K562 (cell line): ENCODE data around the gene GABBR1. TPM values are rescaled to one million over a fixed set of nuclear protein-coding genes. Genes with fewer than 3 reads are reported as not detected.

Experiments used
- ATAC-seq: fragments of 200-7000 bp; cut with Tn5 transposase; 3 replicates; pipeline ENCODE4 v1.9.1; 2020; ENCODE audit warnings: moderate library complexity
- BruUV-seq: library from RNA; stranded (reverse); fragments of 400-500 nt; replicated peaks from 2 replicates; lab custom pipeline; 2021; lab: Mats Ljungman, UMichigan
- CTCF ChIA-PET: fragments of 300-600 bp; formaldehyde crosslinking; extraction: SDS; loops from one replicate; lab custom pipeline; 2021; ENCODE audit warnings: low intra/inter-chr PET ratio; lab: Yijun Ruan, JAX
- POLR2A ChIA-PET: fragments of 300-600, 350-650 bp; sonication (Branson Sonifier 250); formaldehyde crosslinking; extraction: SDS; loops from one replicate; lab custom pipeline; 2021; ENCODE audit warnings: antibody characterized with exemption, inconsistent platforms; lab: Yijun Ruan, JAX
- DNase-seq, 4 experiments: peaks; one replicate each; pipeline versions ENCODE4 v3.0.0 to v3.0.0-alpha.2; 2011 to 2018; ENCODE audit warnings: low spot score in 3 of 4, mixed read lengths in 3 of 4; ENCODE audit errors: extremely low read depth in 1 of 4
- FAIRE-seq: peaks from 2 replicates; lab custom pipeline; 2011; peaks lifted over from hg19 to GRCh38; lab: Jason Lieb, UNC
- H2AFZ ChIP-seq: 2 replicates; pipeline ENCODE4 v1.6.0; 2011; ENCODE audit warnings: low read depth, low read length, control low read depth, inconsistent platforms
- H3K27ac ChIP-seq: fragments of 200-600 bp; 3 replicates; pipeline ENCODE4 v1.8.0; 2011; ENCODE audit warnings: low read depth, mild to moderate bottlenecking, control low read depth, inconsistent platforms, low read length, moderate library complexity, mixed read lengths; ENCODE audit errors: extremely low read depth
- H3K27me3 ChIP-seq, 2 experiments: fragments of 300-600 bp in 1 of 2; 2 replicates in 1 of 2; 3 replicates in 1 of 2; pipeline versions ENCODE4 v1.6.0 to v1.8.0; 2011; ENCODE audit warnings: inconsistent platforms in 2 of 2, low read length in 2 of 2, mild to moderate bottlenecking in 1 of 2, mixed read lengths in 1 of 2, moderate library complexity in 1 of 2; ENCODE audit not compliant: control insufficient read depth in 2 of 2, insufficient read depth in 2 of 2
- H3K36me3 ChIP-seq: fragments of 300-600 bp; 3 replicates; pipeline ENCODE4 v1.8.0; 2011; ENCODE audit warnings: mild to moderate bottlenecking, low read length, inconsistent platforms; ENCODE audit not compliant: control insufficient read depth, insufficient read depth
- H3K4me1 ChIP-seq, 2 experiments: fragments of 200-600 bp in 1 of 2; replicated peaks in 1 of 2; 2 replicates in 1 of 2; 3 replicates in 1 of 2; pipeline versions ENCODE4 v1.5.1 to v1.8.0; 2011; ENCODE audit warnings: inconsistent platforms in 2 of 2, low read length in 2 of 2, mild to moderate bottlenecking in 1 of 2, mixed read lengths in 1 of 2, moderate library complexity in 1 of 2; ENCODE audit not compliant: control insufficient read depth in 2 of 2, insufficient read depth in 2 of 2
- H3K4me2 ChIP-seq: 2 replicates; pipeline ENCODE4 v1.6.1; 2011; ENCODE audit warnings: low read length, control low read depth, inconsistent platforms, mixed read lengths; ENCODE audit not compliant: insufficient read depth
- H3K4me3 ChIP-seq: fragments of 200-600 bp; sonication (generic), shearing (Covaris generic); 2 replicates; pipeline ENCODE4 v1.5.1; 2016; ENCODE audit warnings: control low read depth, inconsistent platforms
- H3K79me2 ChIP-seq: fragments of 200-600 bp; 3 replicates; pipeline ENCODE4 v1.8.0; 2011; ENCODE audit warnings: low read length, inconsistent platforms; ENCODE audit not compliant: control insufficient read depth, insufficient read depth
- H3K9ac ChIP-seq, 2 experiments: 2 replicates each; pipeline versions ENCODE4 v1.6.0 to v1.6.1; 2011; ENCODE audit warnings: low read depth in 2 of 2, low read length in 2 of 2, control low read depth in 1 of 2, inconsistent platforms in 1 of 2, mild to moderate bottlenecking in 1 of 2, mixed read lengths in 1 of 2; ENCODE audit not compliant: insufficient read depth in 1 of 2
- H3K9me1 ChIP-seq: one replicate; pipeline ENCODE4 v1.6.0; 2011; ENCODE audit warnings: inconsistent platforms, mild to moderate bottlenecking, low read length, moderate library complexity; ENCODE audit not compliant: control insufficient read depth, insufficient read depth
- H3K9me3 ChIP-seq: replicated peaks from 2 replicates; pipeline ENCODE4 v1.5.1; 2011; ENCODE audit warnings: low read depth, low read length, inconsistent platforms; ENCODE audit not compliant: control insufficient read depth, insufficient read depth
- H4K20me1 ChIP-seq: replicated peaks from 2 replicates; pipeline ENCODE4 v1.6.1; 2011; ENCODE audit warnings: low read length, inconsistent platforms, mixed read lengths; ENCODE audit not compliant: control insufficient read depth, insufficient read depth
- CC2D1A ChIP-seq: fragments of 450-650 bp; IDR thresholded peaks from 2 replicates; pipeline ENCODE4 v1.6.1; 2017; ENCODE audit warnings: mild to moderate bottlenecking
- ERF ChIP-seq: fragments of 450-650 bp; formaldehyde crosslinking; IDR thresholded peaks from 2 replicates; pipeline ENCODE4 v1.4.0; 2020; ENCODE audit warnings: mild to moderate bottlenecking, mixed read lengths
- KDM1A ChIP-seq, 2 experiments: fragments of 450-650 bp; IDR thresholded peaks; 2 replicates each; pipeline ENCODE4 v1.6.1; 2016; ENCODE audit warnings: mild to moderate bottlenecking in 2 of 2
- NR0B1 ChIP-seq: fragments of 450-650 bp; IDR thresholded peaks from one replicate; pipeline ENCODE4 v1.6.1; 2018; ENCODE audit warnings: mild to moderate bottlenecking, moderate library complexity; ENCODE audit not compliant: partially characterized antibody
- TAF15 ChIP-seq: fragments of 200-400 bp; formaldehyde crosslinking; IDR thresholded peaks from 2 replicates; pipeline ENCODE4 v1.6.1; 2017; ENCODE audit warnings: mild to moderate bottlenecking, low read depth, low read length, moderate library complexity
- ZC3H4 ChIP-seq: sonication (generic); formaldehyde crosslinking; IDR thresholded peaks from 2 replicates; pipeline ENCODE4 v1.9.0; 2021; ENCODE audit warnings: missing genetic modification reagents, borderline replicate concordance
- ZNF140 ChIP-seq: fragments of 250-450 bp; sonication (Bioruptor Pico); IDR thresholded peaks from 2 replicates; pipeline ENCODE4 v1.8.0; 2021; ENCODE audit warnings: moderate library complexity, mild to moderate bottlenecking, inconsistent platforms
- ZNF445 ChIP-seq: fragments of 250-450 bp; sonication (Bioruptor Pico); IDR thresholded peaks from 2 replicates; pipeline ENCODE4 v1.4.0; 2020; ENCODE audit warnings: low read depth, mild to moderate bottlenecking, moderate library complexity
- ZNF717 ChIP-seq: fragments of 250-450 bp; sonication (Bioruptor Pico); IDR thresholded peaks from 2 replicates; pipeline ENCODE4 v1.5.0; 2021
- WGBS: fragments of 100-300 bp; shearing (Covaris generic); methylation state at CpG from one replicate; pipeline ENCODE4 v1.1.6; 2016; ENCODE audit warnings: low coverage, mixed read lengths; ENCODE audit not compliant: insufficient coverage; ENCODE audit errors: missing lambda C conversion rate; 5-methylcytosine and 5-hydroxymethylcytosine counted together
- in situ Hi-C: fragments of 300-500 bp; cut with MboI; formaldehyde crosslinking; loops from 4 replicates; pipeline ENCODE4 v1.15.0; 2018; ENCODE audit warnings: inconsistent platforms, mixed read lengths
- intact Hi-C: fragments of 100-400 bp; cut with micrococcal nuclease; formaldehyde crosslinking; loops from 2 replicates; pipeline ENCODE4 v1.14.2; 2022
- polyA plus RNA-seq, 8 experiments: library from polyadenylated mRNA; depleted of rRNA in 4 of 8; stranded (reverse) in 5 of 8; unstranded in 3 of 8; fragments of >200 nt; fragmentation: Nextera tagmentation in 2 of 8; fragmentation: Illumina TruSeq in 1 of 8; extraction: Ambion mirVana in 2 of 8; extraction: Trizol in 1 of 8; gene quantifications; 2 replicates each; pipeline versions ENCODE4 v1.2.1 to v1.2.3, GENCODE V29; 2011 to 2014; ENCODE audit warnings: inconsistent platforms in 1 of 8, missing spikeins in 1 of 8
- total RNA-seq, 7 experiments: library from RNA; depleted of rRNA in 6 of 7; stranded (reverse); fragments of >200 nt in 6 of 7; fragmentation: Illumina TruSeq in 2 of 7; extraction: Trizol in 2 of 7; gene quantifications; 2 replicates each; pipeline versions ENCODE4 v1.2.1 to v1.2.3, GENCODE V29; 2011 to 2021; ENCODE audit warnings: low replicate concordance in 1 of 7
- TF ChIP-seq, protein P1 (sequence below), 2 experiments: fragments of 450-650 bp in 1 of 2; IDR thresholded peaks; 2 replicates each; pipeline ENCODE4 v1.6.1; 2011 to 2017; ENCODE audit warnings: low read depth in 2 of 2, antibody characterized with exemption in 1 of 2, borderline replicate concordance in 1 of 2, low read length in 1 of 2, mild to moderate bottlenecking in 1 of 2, mixed read lengths in 1 of 2; ENCODE audit not compliant: control insufficient read depth in 1 of 2

Gene GABBR1
- total and polyA plus RNA-seq, 9 of the 15 experiments (the other 6 are each of a cell fraction or from before 2014, with no cell fraction given): 2.2 to 48.3 (median 20.8) TPM

- DNase-seq (no peak), ATAC-seq (no peak), FAIRE-seq (no peak)
- Histone ChIP-seq H3K9me3 (no peaks in the 10 kb centered on the region), H3K79me2 (no peaks in the 10 kb centered on the region), H3K27ac (no peak overlapping the region), H4K20me1 (peaks cover 9% of the 10 kb centered on the region; the same call in 1 of the 2 replicates), H3K9me1 (no peaks in the 10 kb centered on the region), H3K4me2 (no peak overlapping the region), H3K9ac (peak overlapping the region in 1 of 2 experiments; percentile 15; a peak in 1 of 4 replicates), H3K27me3 (peaks cover 4 to 7% of the 10 kb centered on the region in 2 experiments), H3K4me1 (no peaks in the 10 kb centered on the region; a peak in 1 of 5 replicates), H3K36me3 (no peaks in the 10 kb centered on the region), H2AFZ (no peak overlapping the region), H3K4me3 (no peak overlapping the region)
- in situ Hi-C loops: no loop called here
- BruUV-seq: no TSS peak
- TF ChIP-seq KDM1A (IDR thresholded peaks at IDR 0.05) (no peak), ZC3H4 (CRISPR knock-in tag) (no peak), ZNF445 (CRISPR knock-in tag) (no peak), CC2D1A (no peak), ZNF717 (CRISPR knock-in tag) (no peak), ZNF140 (CRISPR knock-in tag) (no peak), TAF15 (no peak), NR0B1 (no peak), ERF (CRISPR knock-in tag) (no peak)
- TF ChIP-seq, protein P1, sequence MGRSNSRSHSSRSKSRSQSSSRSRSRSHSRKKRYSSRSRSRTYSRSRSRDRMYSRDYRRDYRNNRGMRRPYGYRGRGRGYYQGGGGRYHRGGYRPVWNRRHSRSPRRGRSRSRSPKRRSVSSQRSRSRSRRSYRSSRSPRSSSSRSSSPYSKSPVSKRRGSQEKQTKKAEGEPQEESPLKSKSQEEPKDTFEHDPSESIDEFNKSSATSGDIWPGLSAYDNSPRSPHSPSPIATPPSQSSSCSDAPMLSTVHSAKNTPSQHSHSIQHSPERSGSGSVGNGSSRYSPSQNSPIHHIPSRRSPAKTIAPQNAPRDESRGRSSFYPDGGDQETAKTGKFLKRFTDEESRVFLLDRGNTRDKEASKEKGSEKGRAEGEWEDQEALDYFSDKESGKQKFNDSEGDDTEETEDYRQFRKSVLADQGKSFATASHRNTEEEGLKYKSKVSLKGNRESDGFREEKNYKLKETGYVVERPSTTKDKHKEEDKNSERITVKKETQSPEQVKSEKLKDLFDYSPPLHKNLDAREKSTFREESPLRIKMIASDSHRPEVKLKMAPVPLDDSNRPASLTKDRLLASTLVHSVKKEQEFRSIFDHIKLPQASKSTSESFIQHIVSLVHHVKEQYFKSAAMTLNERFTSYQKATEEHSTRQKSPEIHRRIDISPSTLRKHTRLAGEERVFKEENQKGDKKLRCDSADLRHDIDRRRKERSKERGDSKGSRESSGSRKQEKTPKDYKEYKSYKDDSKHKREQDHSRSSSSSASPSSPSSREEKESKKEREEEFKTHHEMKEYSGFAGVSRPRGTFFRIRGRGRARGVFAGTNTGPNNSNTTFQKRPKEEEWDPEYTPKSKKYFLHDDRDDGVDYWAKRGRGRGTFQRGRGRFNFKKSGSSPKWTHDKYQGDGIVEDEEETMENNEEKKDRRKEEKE (IDR thresholded peaks at IDR 0.05; ENCODE audit: borderline replicate concordance in 1 of 2, control insufficient read depth in 1 of 2, low read depth in 2 of 2, low read length in 1 of 2): no peak
- ChIA-PET POLR2A (interaction anchor here (0.6 to 0.9 kb wide), 2 partner anchors 149 to 479 kb away, joined by 3 to 4 read pairs; no protein-coding TSS in a partner anchor), CTCF (no interaction called here)
- 0% methylated on average over 2 of the region's 2 CpGs for WGBS
- intact Hi-C loops: no loop called here
Measured at GRCh38 chr6:29527564-29527963, 105.4 kb downstream of the GABBR1 start.
